Superior temporal gyrus (tissue), 1 donor: ENCODE data around the gene MAT2A.
"Not testable (repeated sequence)": the region's sequence is repeated elsewhere in the genome, so short reads cannot be mapped to it uniquely, and the experiment has no call there.

ENCODE experiments used
- DNase-seq: peaks from one replicate; pipeline ENCODE4 v3.0.0-alpha.2; 2016; ENCODE audit errors: extremely low spot score

The MAT2A gene

GRCh38 chr2:85579266-85579935 lies 40.4 kb downstream of the MAT2A start:
- DNase-seq, result no peak

DNA sequence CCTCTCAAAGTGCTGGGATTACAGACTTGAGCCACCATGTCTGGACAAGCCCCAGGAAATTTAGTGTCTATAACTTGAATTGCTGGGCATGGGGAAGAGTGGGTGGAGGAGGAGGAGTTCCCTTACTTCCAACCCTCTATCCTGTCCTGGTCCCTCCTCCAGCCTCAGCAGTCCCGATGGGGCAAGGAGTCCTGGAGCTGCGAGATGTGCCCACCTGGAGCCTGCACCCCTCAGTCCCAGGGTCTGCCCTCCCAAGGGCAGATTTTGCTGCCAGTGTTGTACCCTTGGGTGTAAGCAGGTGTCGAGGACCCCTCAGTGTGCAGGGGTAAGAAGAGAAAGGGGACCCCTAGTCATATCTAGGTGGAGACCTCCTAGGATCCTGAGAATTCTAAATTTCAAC lies 41.2 kb downstream of the MAT2A start:
- no peak for DNase-seq

GRCh38 chr2:85582492-85582891 lies 43.5 kb downstream of the MAT2A start:
- DNase-seq, result no peak

- no peak for DNase-seq
These were observed 44.8 kb downstream of the MAT2A start for GRCh38 chr2:85583667-85584353.

DNA sequence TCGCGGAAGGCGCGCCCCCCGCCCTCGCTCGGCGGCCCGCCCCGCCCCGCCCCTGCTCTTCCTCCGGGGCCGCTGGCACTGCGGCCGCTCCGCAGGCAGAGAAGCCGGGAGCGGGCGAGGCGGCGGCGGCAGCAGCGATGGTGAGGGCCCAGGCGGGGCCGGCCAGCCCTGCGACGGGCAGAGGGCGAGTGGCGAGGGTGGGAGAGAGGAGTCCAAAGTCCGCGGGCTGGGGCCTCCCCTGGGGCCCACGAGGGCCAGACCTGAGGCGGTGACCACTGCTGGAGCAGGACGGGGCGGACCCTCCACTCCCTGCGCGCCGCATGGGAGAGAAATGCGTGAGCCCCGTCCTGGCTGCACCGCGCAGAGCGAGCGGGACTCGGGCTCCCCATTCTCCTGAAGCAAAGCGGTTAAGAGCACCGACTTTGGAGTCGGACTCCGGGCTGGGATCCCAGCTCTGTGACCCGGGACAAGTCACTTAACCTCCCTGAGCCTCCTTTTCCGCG lies 45.4 kb downstream of the MAT2A start, which contains the start of gene VAMP5:
TSS of gene VAMP5 (plus strand) at position 78 of the 503 bp plus-strand sequence. CDS start at position 138, 60 bp downstream.
- DNase-seq, result no peak

GRCh38 chr2:85584857-85585780 lies 46.2 kb downstream of the MAT2A start:
- DNase-seq, result no peak

DNA sequence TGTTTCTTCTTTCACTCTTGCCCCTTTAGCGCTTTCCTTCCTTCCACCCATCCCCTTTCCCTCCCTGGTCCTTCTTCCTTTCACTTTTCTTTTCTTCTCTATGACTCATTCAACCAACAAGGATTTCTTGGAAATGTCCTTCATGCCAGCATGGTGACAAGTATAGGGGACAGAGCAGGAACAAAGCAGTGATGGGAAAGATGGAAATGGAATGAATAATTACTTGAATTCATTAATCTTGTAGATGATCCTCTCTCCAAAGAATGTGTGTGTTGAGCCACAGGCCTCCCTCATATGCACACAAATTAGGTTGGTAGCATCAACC lies 46.8 kb downstream of the MAT2A start:
- no peak for DNase-seq

DNA sequence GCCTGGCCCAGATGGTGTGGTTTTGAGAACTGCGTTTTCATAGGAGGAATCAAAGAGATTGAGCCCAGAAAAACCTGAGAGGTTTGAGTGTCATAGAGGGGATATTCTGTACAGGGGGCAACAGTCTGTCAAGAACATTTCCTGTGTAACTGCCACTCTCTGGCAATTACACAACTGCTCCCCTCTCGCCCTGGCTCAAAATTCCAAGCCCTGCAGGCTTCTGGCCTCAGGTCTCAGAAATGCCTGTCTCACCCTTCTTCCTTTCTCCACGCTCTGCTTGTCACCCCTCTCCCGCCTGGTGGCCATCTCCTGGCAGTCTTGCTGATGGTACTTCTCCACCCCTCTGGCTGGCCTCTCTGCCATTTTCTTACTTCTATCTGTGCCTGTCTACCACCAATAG lies 49.3 kb downstream of the MAT2A start:
- DNase-seq, result no peak

GRCh38 chr2:85588645-85589044 lies 49.7 kb downstream of the MAT2A start:
- DNase-seq, result no peak

- DNase-seq, result no peak
These were observed 50.2 kb downstream of the MAT2A start for GRCh38 chr2:85589181-85589580.

- no peak for DNase-seq
These were observed 51.2 kb downstream of the MAT2A start for GRCh38 chr2:85589982-85590791.

GRCh38 chr2:85590950-85591349 lies 52.0 kb downstream of the MAT2A start:
- DNase-seq, result no peak

DNA sequence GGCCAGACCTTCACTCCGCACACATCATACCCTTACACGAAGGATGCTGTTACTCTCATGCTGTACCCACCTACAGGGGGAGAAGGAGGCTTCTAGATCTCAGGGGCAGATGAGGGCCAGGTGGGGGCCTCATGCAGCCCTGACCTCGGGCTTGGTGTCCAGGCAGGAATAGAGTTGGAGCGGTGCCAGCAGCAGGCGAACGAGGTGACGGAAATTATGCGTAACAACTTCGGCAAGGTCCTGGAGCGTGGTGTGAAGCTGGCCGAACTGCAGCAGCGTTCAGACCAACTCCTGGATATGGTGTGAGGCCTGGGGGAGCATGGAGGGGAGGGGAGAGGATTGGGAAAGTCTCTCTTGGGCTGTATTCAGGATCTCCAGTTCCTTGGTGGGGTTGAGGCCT lies 52.6 kb downstream of the MAT2A start:
- DNase-seq, result no peak

- DNase-seq, result not testable (repeated sequence)
These were observed 53.3 kb downstream of the MAT2A start for GRCh38 chr2:85592299-85592698.

DNA sequence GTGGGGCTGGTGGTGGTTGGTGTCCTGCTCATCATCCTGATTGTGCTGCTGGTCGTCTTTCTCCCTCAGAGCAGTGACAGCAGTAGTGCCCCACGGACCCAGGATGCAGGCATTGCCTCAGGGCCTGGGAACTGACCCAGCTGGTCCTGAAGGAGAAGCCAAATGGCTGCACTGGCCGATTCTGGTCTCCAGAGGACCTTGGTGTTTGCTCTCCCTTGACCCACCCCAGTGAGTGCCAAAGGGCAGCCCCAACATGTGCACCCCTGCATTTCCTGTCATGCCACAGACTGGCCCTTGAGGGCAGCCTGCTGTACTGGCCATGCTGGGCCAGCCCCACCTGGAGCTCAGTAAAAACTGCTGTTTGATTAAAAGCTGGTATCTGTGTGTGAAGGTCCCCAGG lies 54.1 kb downstream of the MAT2A start:
- DNase-seq, result no peak
